ENCODE results near the gene TSPEAR. TPM values are rescaled to one million over a fixed set of nuclear protein-coding genes. Genes with fewer than 3 reads are reported as not detected.
"Not testable (repeated sequence)": the region's sequence is repeated elsewhere in the genome, so short reads cannot be mapped to it uniquely, and the experiment has no call there.

The TSPEAR gene
- total RNA-seq, 2 experiments from 2014 or later: not detected

DNA sequence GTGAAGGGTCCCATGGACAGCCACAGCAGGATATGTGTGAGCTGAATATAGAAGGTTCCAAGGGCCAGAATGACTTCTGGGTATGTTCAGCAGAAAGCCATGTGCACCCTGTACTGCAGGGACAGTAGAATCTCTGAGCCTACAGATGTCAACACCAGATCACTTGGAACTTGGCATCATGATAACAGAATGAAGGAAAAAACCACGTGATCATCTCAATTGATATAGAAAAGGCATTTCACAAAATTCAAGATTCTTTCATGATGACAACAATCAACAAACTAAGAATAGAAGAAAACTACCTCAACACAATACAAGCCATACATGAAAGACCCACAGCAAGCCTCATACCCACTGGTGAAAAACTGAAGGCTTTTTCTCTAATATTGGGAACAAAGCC is 43.8 kb downstream of the TSPEAR start:
- CTCF ChIA-PET: no interaction called here
- peaks cover 8% of the 10 kb centered on the region for H3K9me3 Mint-ChIP-seq (ENCODE audit: low read depth)
- no peak overlapping the region for H3K27ac Mint-ChIP-seq
- DNase-seq (no peak), ATAC-seq (no peak)
- H3K4me3 Mint-ChIP-seq: no peak overlapping the region
- H3K4me1 Mint-ChIP-seq: no peaks in the 10 kb centered on the region
- H3K36me3 Mint-ChIP-seq: peaks cover 5% of the 10 kb centered on the region
- peaks cover 16% of the 10 kb centered on the region for H3K27me3 Mint-ChIP-seq

DNA sequence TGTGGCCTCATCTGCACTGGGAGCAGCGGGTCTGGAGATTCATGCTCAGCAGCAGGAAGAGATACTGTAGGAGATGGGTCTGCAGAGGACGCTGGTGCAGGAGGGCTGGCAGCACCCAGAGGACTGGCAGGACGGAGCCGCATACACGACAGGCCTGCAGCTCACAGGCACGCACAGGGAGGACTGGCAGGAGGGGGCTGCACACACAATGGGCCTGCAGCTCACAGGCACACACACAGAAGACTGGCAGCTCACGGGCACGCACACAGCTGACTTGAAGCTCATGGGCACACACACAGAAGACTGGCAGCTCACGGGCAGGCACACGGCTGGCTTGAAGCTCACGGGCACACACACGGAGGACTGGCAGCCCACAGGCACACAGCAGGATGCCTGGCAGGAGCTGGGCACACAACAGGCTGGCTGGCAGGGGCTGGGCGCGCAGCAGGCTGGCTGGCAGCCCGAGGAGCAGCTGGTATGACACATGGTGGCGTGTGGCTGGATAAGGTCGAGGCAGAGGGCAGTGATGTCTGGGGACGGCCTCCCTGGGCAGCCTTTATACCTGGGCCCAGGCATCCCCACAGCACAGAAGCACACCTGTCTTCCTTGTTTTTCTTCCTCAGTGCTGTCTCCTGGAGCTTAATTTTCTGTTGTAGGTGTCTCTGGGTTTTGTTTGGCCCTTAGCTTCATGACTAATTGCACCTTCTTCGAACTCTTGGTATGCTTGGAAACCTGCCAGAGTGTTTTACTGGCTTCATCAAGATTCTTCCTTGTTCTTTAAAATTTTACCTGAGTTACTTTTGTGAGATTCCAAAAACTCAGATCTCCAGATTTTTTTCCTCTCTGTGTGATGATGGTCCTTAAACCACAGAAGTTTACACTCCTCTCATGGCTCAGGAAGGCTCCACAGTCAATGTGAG is 44.7 kb downstream of the TSPEAR start, which contains the start of gene KRTAP12-2:
Gene KRTAP12-2, minus strand, starts transcription at position 527 of the 920 bp plus-strand sequence. Its CDS starts 41 bp downstream, at position 486.
- Mint-ChIP-seq H3K36me3 (peaks cover 11% of the 10 kb centered on the region), H3K4me1 (no peaks in the 10 kb centered on the region), H3K27me3 (peaks cover 20% of the 10 kb centered on the region), H3K4me3 (no peak within 1 kb of the TSS), H3K9me3 (ENCODE audit: low read depth) (peaks cover 9% of the 10 kb centered on the region), H3K27ac (no peak within 1 kb of the TSS)
- no peak for DNase-seq
- CTCF ChIA-PET: no interaction called here
- ATAC-seq: no peak

DNA sequence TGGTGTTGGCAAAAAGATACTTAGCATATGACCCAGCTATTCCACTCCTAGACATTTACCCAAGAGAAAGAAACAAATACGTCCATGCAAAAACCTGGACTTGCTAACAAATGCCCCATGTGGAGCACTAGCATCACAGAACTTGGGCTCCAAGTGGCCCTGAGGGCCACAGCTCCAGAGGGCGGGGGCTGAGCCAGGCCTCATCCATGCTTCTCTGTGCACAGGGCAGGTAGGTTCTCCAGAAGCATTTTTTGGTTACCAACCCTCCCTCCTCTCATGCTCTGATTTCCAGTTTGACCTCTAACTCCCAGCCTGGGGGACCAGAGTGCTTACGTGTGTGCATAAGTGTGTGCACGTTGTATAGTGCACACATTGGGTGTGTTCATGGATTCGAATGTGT is 46.7 kb downstream of the TSPEAR start:
- CTCF ChIA-PET: no interaction called here
- ATAC-seq (no peak), DNase-seq (no peak)
- Mint-ChIP-seq H3K27ac (no peak overlapping the region), H3K4me3 (no peak overlapping the region), H3K4me1 (peaks cover 5% of the 10 kb centered on the region), H3K27me3 (peaks cover 20% of the 10 kb centered on the region), H3K9me3 (ENCODE audit: low read depth) (peaks cover 10% of the 10 kb centered on the region), H3K36me3 (peaks cover 16% of the 10 kb centered on the region)

DNA sequence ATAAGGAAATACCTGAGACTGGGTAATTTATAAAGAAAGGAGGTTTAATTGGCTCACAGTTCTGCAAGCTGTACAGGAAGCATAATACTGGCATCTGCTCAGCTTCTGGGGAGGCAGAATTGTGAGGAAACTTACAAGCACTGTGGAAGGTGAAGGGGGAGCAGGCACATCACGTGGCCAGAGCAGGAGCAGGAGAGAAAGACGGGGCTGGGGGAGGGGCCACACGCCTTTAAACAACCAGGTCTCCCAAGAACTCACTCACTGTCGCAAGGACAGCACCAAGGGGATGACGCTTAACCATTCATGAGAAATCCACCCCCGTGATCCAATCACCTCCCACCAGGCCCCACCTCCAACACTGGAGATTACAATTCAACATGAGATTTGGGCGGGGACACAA is 49.8 kb downstream of the TSPEAR start:
- Mint-ChIP-seq H3K4me1 (peaks cover 37% of the 10 kb centered on the region), H3K36me3 (peaks cover 35% of the 10 kb centered on the region), H3K9me3 (ENCODE audit: low read depth) (peaks cover 14% of the 10 kb centered on the region)
- H3K27me3 Mint-ChIP-seq, CTCF ChIA-PET, H3K4me3 Mint-ChIP-seq, ATAC-seq, H3K27ac Mint-ChIP-seq, DNase-seq: not testable (repeated sequence)

DNA sequence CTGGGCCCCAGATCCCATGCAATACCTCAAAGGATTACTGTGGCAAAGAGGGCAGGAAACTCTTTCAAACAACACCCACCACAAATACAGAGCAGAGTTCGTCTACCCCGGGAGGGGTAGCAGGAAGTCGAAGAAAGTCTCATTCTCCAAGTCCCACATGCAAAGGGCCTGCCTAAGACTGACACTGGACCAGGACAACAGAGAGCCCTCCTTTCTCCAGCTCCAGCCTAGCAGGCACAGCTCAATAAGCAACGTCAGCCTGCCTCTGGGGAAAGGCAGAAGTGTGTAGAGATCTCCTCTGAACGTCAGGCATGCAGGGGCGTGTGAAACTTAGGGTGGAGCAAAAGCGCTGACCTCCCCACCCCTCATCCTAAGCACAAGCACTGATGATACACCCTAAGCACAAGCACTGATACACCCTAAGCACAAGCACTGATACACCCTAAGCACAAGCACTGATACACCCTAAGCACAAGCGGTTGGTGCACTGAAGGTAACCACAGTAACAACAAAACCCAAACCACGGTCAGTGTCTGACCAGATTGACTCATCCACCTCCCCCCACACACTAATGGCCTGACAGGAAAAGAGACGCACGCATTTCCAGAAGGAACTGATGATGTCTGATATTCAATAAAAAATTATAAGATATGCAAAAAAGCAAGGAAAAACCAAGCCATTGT is 52.3 kb downstream of the TSPEAR start:
- CTCF ChIA-PET: interaction anchor here (1.0 to 1.5 kb wide), 2 partner anchors 9 to 27 kb away, joined by 3 to 4 read pairs; no protein-coding TSS in a partner anchor
- peaks cover 21% of the 10 kb centered on the region for H3K9me3 Mint-ChIP-seq (ENCODE audit: low read depth)
- H3K27ac Mint-ChIP-seq: peak overlapping the region; percentile 96
- peaks cover 48% of the 10 kb centered on the region for H3K36me3 Mint-ChIP-seq
- peak; percentile 67 for DNase-seq
- ATAC-seq: peak; percentile 59
- peaks cover 58% of the 10 kb centered on the region for H3K4me1 Mint-ChIP-seq
- H3K4me3 Mint-ChIP-seq: peak overlapping the region; percentile 23
- peaks cover 4% of the 10 kb centered on the region for H3K27me3 Mint-ChIP-seq

DNA sequence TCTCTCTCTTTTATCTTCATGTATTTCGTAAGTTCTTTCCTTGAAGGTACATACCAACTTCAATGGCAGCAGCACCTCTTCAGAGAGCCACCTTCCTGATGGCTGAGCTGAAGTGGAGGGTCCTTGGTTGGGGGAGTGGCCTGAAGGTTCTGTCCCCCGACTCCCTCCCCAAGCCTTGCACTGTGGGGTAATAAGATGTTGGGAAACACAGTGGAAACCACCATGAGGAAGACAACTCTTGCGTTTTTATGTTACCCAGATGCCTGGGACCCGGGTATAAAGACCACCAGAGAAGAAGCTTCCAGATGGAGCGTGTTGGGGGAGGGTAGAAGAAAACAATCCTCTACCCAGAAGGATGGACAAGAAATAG is 52.8 kb downstream of the TSPEAR start:
- ATAC-seq: no peak
- DNase-seq: no peak
- CTCF ChIA-PET: interaction anchor here (1.0 to 1.6 kb wide), 3 partner anchors 9 to 143 kb away, joined by 3 to 4 read pairs (median 3); partner anchors contain the start of gene UBE2G2
- H3K4me1 Mint-ChIP-seq: peaks cover 63% of the 10 kb centered on the region
- H3K27me3 Mint-ChIP-seq: peaks cover 4% of the 10 kb centered on the region
- peaks cover 53% of the 10 kb centered on the region for H3K36me3 Mint-ChIP-seq
- peak overlapping the region; percentile 23 for H3K4me3 Mint-ChIP-seq
- peaks cover 21% of the 10 kb centered on the region for H3K9me3 Mint-ChIP-seq (ENCODE audit: low read depth)
- peak overlapping the region; percentile 96 for H3K27ac Mint-ChIP-seq

DNA sequence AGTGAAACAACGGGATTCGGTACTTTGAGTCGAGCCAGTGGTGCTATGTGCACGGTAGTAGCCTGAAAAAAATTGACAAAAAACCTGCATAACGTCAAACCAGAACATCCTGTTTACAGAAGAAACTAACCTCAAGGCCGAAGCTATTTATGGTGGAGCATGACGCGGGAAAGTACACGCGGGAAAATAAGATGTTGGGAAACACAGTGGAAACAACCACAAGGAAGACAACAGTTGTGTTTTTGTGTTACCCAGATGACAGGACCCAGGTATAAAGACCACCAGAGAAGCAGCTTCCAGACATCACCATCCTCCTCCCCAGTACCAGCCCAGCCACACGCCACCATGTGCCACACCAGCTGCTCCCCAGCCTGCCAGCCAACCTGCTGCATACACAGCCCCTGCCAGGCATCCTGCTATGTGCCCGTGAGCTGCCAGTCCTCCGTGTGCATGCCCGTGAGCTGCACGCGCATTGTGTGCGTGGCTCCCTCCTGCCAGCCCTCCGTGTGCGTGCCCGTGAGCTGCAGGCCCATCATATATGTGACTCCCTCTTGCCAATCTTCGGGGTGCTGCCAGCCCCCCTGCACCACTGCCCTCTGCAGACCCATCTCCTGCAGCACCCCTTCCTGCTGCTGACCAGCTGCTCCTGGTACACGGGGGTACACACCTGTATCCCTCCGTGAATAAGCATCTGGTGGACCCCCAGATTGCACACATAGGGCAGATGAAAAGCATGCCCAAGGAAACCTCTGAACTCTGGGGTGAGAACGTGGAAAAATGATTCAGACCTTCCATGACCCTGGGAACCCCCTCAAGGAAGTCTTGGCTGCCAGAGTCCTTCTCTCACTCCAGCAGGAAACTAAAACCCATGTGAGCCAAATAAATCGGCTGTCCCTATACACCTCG is 53.5 kb downstream of the TSPEAR start, which contains the start of gene KRTAP12-3:
Gene KRTAP12-3, plus strand, starts transcription at position 298 of the 906 bp plus-strand sequence. Its CDS starts 48 bp downstream, at position 346.
- Mint-ChIP-seq H3K27me3 (peaks cover 4% of the 10 kb centered on the region), H3K4me1 (peaks cover 64% of the 10 kb centered on the region), H3K9me3 (ENCODE audit: low read depth) (peaks cover 19% of the 10 kb centered on the region), H3K36me3 (peaks cover 54% of the 10 kb centered on the region), H3K27ac (peak within 1 kb of the TSS; percentile 96), H3K4me3 (peak within 1 kb of the TSS; percentile 61)
- ATAC-seq: peak; percentile 84
- CTCF ChIA-PET: interaction anchor here (1.0 to 1.6 kb wide), 4 partner anchors 8 to 144 kb away, joined by 3 to 4 read pairs (median 4); partner anchors contain the start of gene UBE2G2
- peak; percentile 70 for DNase-seq

DNA sequence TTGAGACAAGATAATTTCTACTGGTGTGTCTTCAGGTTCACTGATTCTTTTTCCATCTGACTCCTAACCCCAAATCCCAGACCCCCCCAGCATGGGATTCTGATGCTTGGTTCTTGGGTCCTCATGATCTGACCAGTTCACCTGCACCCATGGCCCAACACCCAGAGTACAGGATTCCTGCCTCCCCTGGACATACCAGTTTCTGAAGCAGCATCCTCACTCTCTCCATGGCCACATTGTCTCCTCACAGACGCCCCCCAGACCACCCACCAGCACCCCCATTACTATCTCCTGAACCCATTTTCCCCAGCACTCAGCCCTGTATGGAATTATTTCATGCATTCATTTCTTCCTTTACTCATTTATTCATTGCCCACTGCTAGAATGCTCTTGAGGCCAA is 54.5 kb downstream of the TSPEAR start:
- DNase-seq (no peak), ATAC-seq (no peak)
- H3K9me3 Mint-ChIP-seq (ENCODE audit: low read depth): peaks cover 16% of the 10 kb centered on the region
- peaks cover 50% of the 10 kb centered on the region for H3K36me3 Mint-ChIP-seq
- CTCF ChIA-PET: interaction anchor here (1.2 kb wide), 1 partner anchor 137 kb away, joined by 4 read pairs; no protein-coding TSS in a partner anchor
- H3K27ac Mint-ChIP-seq: peak overlapping the region; percentile 96
- no peaks in the 10 kb centered on the region for H3K27me3 Mint-ChIP-seq
- peak overlapping the region; percentile 61 for H3K4me3 Mint-ChIP-seq
- H3K4me1 Mint-ChIP-seq: peaks cover 64% of the 10 kb centered on the region

DNA sequence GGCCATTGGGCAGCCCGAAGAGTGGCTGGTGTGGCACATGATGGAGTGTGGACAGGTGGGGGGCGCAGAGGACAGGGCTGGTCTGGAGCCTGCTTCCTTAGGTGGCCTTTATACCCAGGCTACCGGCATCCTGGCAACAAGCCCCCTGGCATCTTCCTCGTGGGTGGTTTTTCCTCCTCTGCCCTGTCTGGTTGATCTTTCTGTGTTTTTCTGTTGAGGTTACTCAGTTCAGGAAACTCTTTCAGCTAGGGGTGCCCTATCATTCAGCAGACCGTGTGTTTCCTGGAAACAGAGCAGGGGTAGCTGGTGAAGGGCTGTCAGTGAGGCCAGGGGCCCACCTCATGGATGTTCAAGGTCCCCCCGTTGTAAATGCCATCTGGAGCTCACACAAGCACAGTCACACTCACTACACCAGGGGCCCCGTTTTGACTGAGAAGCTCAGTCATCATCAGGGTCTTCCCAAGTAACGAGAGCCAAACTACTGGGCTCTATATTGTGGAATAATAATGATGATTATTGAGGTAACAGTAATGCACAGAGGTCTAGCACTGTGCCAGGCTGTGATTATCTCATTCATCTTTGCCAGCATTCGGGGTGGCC is 56.7 kb downstream of the TSPEAR start, which contains the start of gene KRTAP12-4:
Gene KRTAP12-4, minus strand, starts transcription at position 84 of the 600 bp plus-strand sequence. Its CDS starts 45 bp downstream, at position 39.
- peaks cover 62% of the 10 kb centered on the region for H3K4me1 Mint-ChIP-seq
- H3K4me3 Mint-ChIP-seq: no peak within 1 kb of the TSS
- peaks cover 40% of the 10 kb centered on the region for H3K36me3 Mint-ChIP-seq
- no peak for ATAC-seq
- CTCF ChIA-PET: interaction anchor here (1.3 kb wide), 1 partner anchor 144 kb away, joined by 4 read pairs; no protein-coding TSS in a partner anchor
- DNase-seq: no peak
- H3K9me3 Mint-ChIP-seq (ENCODE audit: low read depth): peaks cover 15% of the 10 kb centered on the region
- H3K27me3 Mint-ChIP-seq: no peaks in the 10 kb centered on the region
- H3K27ac Mint-ChIP-seq: peak within 1 kb of the TSS; percentile 70

DNA sequence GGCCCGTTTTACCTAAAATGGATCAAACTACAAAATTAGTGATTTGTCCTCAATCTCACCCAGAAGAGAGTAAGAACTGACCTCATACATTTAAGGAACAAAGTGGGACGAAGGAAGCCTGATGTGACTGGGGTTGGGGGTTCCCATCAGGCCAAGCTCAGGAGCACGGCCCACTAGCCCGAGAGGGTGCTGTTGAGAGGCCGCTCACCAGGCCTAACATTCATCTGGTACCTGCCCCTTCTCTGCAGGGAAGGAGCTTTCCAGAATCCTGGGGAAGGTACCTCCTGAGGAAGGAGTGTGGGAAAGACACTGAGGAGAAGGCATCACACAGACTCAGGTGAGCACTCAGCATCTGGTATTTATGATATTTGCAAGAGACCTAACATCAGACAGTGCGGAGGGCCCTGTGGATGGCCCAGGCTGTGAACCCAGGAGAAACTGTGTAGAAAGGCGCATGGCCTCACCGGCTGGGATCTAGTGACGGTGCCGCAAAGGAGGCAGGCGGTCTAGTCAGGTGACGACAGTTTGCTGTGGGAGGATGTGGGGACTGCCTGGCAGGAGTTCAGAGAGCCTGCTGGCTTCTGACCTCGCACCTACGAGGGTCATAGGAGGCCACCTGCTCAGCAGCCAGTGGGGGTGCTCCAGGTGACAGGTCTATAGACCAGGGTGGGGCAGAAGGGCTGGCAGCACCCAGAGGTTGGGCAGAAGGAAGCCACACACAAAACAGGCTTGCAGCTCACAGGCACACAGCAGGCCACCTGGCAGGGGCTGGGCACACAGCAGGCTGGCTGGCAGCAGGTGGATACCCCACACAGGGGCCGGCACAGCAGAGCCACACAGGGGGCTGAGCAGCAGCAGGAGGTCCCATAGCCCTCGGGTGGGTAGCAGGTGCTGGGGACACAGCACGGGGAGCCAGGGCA is 57.5 kb downstream of the TSPEAR start:
- DNase-seq (peak; percentile 53), ATAC-seq (no peak)
- H3K36me3 Mint-ChIP-seq: peaks cover 37% of the 10 kb centered on the region
- peaks cover 15% of the 10 kb centered on the region for H3K9me3 Mint-ChIP-seq (ENCODE audit: low read depth)
- CTCF ChIA-PET: no interaction called here
- no peak overlapping the region for H3K4me3 Mint-ChIP-seq
- H3K27ac Mint-ChIP-seq: peak overlapping the region; percentile 56
- H3K4me1 Mint-ChIP-seq: peaks cover 54% of the 10 kb centered on the region
- no peaks in the 10 kb centered on the region for H3K27me3 Mint-ChIP-seq

DNA sequence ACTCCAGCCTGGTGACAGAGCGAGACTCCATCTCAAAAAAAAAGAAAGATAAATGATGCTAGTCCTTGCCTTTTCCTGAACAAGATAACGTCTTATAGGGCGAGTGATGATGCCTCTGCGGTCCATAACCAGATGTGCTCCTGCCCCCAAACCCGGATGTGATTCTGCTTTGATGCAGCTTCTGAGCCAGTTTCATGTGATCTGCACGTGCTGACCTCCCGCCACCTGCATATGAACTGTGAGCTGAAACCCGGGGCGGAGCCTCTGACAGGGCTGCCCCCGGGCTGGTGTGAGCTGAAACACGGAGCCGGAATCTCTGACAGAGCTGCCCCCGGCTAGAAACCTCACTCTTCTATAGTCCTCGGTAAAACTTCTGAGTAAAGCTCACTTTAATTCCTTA is 58.2 kb downstream of the TSPEAR start:
- CTCF ChIA-PET: no interaction called here
- Mint-ChIP-seq H3K27ac (no peak overlapping the region), H3K36me3 (peaks cover 33% of the 10 kb centered on the region), H3K9me3 (ENCODE audit: low read depth) (peaks cover 15% of the 10 kb centered on the region), H3K27me3 (no peaks in the 10 kb centered on the region), H3K4me3 (no peak overlapping the region), H3K4me1 (peaks cover 46% of the 10 kb centered on the region)
- ATAC-seq (no peak), DNase-seq (no peak)

All from activated CD8-positive, alpha-beta memory T cell treated with anti-CD3 and anti-CD28 coated beads, Interleukin-2, amount 10 ng/mL, durations not matched to agents 7 days and 5 days (primary cell).